GM21515 (cell line): ENCODE results near the gene DSC1.

Experiments used
- ATAC-seq: cut with Tn5 transposase; IDR thresholded peaks from one replicate; pipeline ENCODE4 v1.9.1; 2021; ENCODE audit not compliant: unreplicated experiment

The DSC1 gene

GRCh38 chr18:31104444-31104843 is 58.2 kb downstream of the DSC1 start:
- ATAC-seq: no peak

- ATAC-seq: no peak
These were observed 59.2 kb downstream of the DSC1 start for GRCh38 chr18:31103423-31103822.

- no peak for ATAC-seq
These were observed 59.7 kb downstream of the DSC1 start for GRCh38 chr18:31102941-31103340.

- no peak for ATAC-seq
These were observed 60.5 kb downstream of the DSC1 start, which contains the start of gene DSC2 for GRCh38 chr18:31102025-31102684. Gene DSC2 (minus strand): TSS chr18:31102421. CDS start chr18:31101971, 450 bp downstream.

GRCh38 chr18:31101183-31102024 is 61.3 kb downstream of the DSC1 start:
- ATAC-seq: no peak

- ATAC-seq: no peak
These were observed 62.0 kb downstream of the DSC1 start for GRCh38 chr18:31100436-31101182.

GRCh38 chr18:31099450-31100230 is 63.0 kb downstream of the DSC1 start:
- no peak for ATAC-seq

- ATAC-seq: no peak
These were observed 63.8 kb downstream of the DSC1 start for GRCh38 chr18:31098878-31099277.

GRCh38 chr18:31097666-31098065 is 65.0 kb downstream of the DSC1 start:
- ATAC-seq: no peak

- no peak for ATAC-seq
These were observed 68.8 kb downstream of the DSC1 start for GRCh38 chr18:31093880-31094279.

- ATAC-seq: no peak
These were observed 69.4 kb downstream of the DSC1 start for GRCh38 chr18:31093294-31093693.

GRCh38 chr18:31091350-31091749 is 71.3 kb downstream of the DSC1 start:
- ATAC-seq: no peak

- no peak for ATAC-seq
These were observed 74.1 kb downstream of the DSC1 start for GRCh38 chr18:31088532-31088931.

- no peak for ATAC-seq
These were observed 82.7 kb downstream of the DSC1 start for GRCh38 chr18:31079973-31080372.
